ENCODE data around the gene EP400.

DNA sequence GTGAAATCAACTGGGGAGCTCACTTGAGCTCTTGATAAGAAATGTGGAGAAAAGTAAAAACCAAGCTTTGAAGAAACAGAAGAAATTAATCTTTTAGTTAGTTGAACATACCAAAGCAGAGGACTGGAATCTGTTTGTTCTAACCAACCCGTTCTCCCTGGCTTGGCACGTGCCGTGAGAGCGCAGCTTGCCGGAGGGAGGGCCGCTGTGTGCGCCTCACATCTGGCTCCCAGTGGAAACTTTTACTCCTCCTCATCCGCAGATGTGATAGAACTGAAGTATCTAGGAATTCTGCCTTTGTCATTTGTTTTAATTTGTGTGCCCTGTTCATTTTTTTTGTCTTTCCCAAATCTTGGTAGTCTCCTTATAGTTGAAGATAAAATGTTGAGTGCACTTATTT, 129.5 kb downstream of the EP400 start:
- TF ChIP-seq TCF12 (IDR thresholded peaks at IDR 0.05; ENCODE audit: low read depth, low read length) (no peak), EP300 (IDR thresholded peaks at IDR 0.05; ENCODE audit: borderline replicate concordance in 1 of 2, low read depth in 2 of 2, low read length in 2 of 2) (no peak), POLR2A (IDR thresholded peaks at IDR 0.05; ENCODE audit: control extremely low read depth in 1 of 2, low read depth in 2 of 2, low read length in 2 of 2) (no peak), TAF1 (IDR thresholded peaks at IDR 0.05; ENCODE audit: low read depth, low read length) (no peak), EGR1 (IDR thresholded peaks at IDR 0.05; ENCODE audit: borderline replicate concordance, low read depth, low read length) (no peak), RXRA (IDR thresholded peaks at IDR 0.05; ENCODE audit: insufficient read depth, low read depth, low read length) (no peak), SIRT6 (IDR thresholded peaks at IDR 0.05; ENCODE audit: low read length) (no peak), SUZ12 (IDR thresholded peaks at IDR 0.05; ENCODE audit: low read length) (no peak), PHF8 (conservative IDR thresholded peaks at IDR 0.05; ENCODE audit: low read depth, low read length) (no peak), RAD21 (IDR thresholded peaks at IDR 0.05 in 1 of 2, conservative IDR thresholded peaks at IDR 0.05 in 1 of 2; ENCODE audit: low read depth in 2 of 2, low read length in 2 of 2) (no peak), SIX5 (IDR thresholded peaks at IDR 0.05; ENCODE audit: low read depth, low read length) (no peak), CBX8 (IDR thresholded peaks at IDR 0.05; ENCODE audit: borderline replicate concordance, low read depth, low read length) (no peak)
- TF ChIP-seq, protein P1, sequence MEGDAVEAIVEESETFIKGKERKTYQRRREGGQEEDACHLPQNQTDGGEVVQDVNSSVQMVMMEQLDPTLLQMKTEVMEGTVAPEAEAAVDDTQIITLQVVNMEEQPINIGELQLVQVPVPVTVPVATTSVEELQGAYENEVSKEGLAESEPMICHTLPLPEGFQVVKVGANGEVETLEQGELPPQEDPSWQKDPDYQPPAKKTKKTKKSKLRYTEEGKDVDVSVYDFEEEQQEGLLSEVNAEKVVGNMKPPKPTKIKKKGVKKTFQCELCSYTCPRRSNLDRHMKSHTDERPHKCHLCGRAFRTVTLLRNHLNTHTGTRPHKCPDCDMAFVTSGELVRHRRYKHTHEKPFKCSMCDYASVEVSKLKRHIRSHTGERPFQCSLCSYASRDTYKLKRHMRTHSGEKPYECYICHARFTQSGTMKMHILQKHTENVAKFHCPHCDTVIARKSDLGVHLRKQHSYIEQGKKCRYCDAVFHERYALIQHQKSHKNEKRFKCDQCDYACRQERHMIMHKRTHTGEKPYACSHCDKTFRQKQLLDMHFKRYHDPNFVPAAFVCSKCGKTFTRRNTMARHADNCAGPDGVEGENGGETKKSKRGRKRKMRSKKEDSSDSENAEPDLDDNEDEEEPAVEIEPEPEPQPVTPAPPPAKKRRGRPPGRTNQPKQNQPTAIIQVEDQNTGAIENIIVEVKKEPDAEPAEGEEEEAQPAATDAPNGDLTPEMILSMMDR (IDR thresholded peaks at IDR 0.05; ENCODE audit: control extremely low read depth in 1 of 3, insufficient read depth in 1 of 3, low read depth in 1 of 3, low read length in 3 of 3) = no peak

Data from H1 (cell line).